NCI-H2196 (cell line): ENCODE measurements around the gene TMEM270.
"Not testable (repeated sequence)": the region's sequence is repeated elsewhere in the genome, so short reads cannot be mapped to it uniquely, and the experiment has no call there.

ENCODE experiments used
- DNase-seq: peaks from one replicate; lab custom pipeline; 2025; ENCODE audit not compliant: unreplicated experiment; lab: John Stamatoyannopoulos, UW

TMEM270 gene

GRCh38 chr7:73860859-73861258, at the start of gene TMEM270:
TMEM270 (plus strand) TSS chr7:73861159; CDS start chr7:73861195, 36 bp downstream.
- no peak for DNase-seq

GRCh38 chr7:73811760-73812168, 49.2 kb upstream of the TMEM270 start:
- peak; percentile 38 for DNase-seq

- DNase-seq: no peak
These were observed 48.0 kb upstream of the TMEM270 start for GRCh38 chr7:73812996-73813395.

GRCh38 chr7:73815436-73815835, 45.5 kb upstream of the TMEM270 start:
- no peak for DNase-seq

GRCh38 chr7:73817121-73817520, 43.8 kb upstream of the TMEM270 start:
- no peak for DNase-seq

GRCh38 chr7:73820013-73820412, 40.9 kb upstream of the TMEM270 start:
- DNase-seq: no peak

- not testable (repeated sequence) for DNase-seq
These were observed 39.2 kb upstream of the TMEM270 start for GRCh38 chr7:73821597-73822285.

GRCh38 chr7:73822319-73823173, 38.4 kb upstream of the TMEM270 start:
- peak; percentile 86 for DNase-seq

GRCh38 chr7:73823257-73823656, 37.7 kb upstream of the TMEM270 start:
- DNase-seq: no peak

- no peak for DNase-seq
These were observed 36.9 kb upstream of the TMEM270 start for GRCh38 chr7:73823873-73824592.

GRCh38 chr7:73824986-73825385, 36.0 kb upstream of the TMEM270 start:
- peak; percentile 42 for DNase-seq

GRCh38 chr7:73827567-73828106, 33.3 kb upstream of the TMEM270 start:
- DNase-seq: peak; percentile 99

GRCh38 chr7:73828107-73828803, 32.7 kb upstream of the TMEM270 start:
- peak; percentile 99 for DNase-seq

GRCh38 chr7:73828972-73829371, 32.0 kb upstream of the TMEM270 start:
- DNase-seq: no peak

GRCh38 chr7:73829505-73829904, 31.5 kb upstream of the TMEM270 start:
- DNase-seq: no peak

GRCh38 chr7:73829921-73830680, 30.9 kb upstream of the TMEM270 start:
- DNase-seq: no peak

- DNase-seq: peak; percentile 87
These were observed 30.0 kb upstream of the TMEM270 start, which contains the start of gene CLDN4 for GRCh38 chr7:73830681-73831583. CLDN4 (plus strand) TSS chr7:73830996; CDS start chr7:73831202, 206 bp downstream.

GRCh38 chr7:73831584-73831833, 29.4 kb upstream of the TMEM270 start:
- no peak for DNase-seq
